CD4-positive, alpha-beta T cell treated with Interferon alpha-2 for 1 hour (primary cell): Measurements from ENCODE around the gene PDE11A.

Experiments used
- DNase-seq, 2 donors: peaks; one replicate each; pipeline ENCODE4 v3.0.0-alpha.2; 2020 to 2022

PDE11A gene

DNA sequence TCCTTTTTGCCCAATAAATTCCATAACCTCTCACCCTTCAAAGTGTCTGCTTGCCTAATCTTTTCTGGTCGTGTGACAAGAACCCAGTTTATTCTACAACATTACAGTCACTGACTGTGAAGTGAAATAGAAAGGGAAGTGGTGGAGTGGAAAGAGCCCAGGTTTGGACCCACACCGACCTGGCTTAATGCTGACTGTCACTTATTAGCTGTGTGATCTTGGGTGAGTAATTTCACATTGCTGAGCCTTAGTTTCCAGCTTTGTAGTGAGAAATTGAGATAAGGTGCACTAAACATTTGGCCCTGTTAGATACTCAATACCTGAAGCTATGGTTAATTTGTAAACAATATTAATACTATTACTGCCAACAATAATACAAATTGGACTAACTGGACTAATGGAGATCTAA, 388.9 kb downstream of the PDE11A start:
- DNase-seq = no peak

DNA sequence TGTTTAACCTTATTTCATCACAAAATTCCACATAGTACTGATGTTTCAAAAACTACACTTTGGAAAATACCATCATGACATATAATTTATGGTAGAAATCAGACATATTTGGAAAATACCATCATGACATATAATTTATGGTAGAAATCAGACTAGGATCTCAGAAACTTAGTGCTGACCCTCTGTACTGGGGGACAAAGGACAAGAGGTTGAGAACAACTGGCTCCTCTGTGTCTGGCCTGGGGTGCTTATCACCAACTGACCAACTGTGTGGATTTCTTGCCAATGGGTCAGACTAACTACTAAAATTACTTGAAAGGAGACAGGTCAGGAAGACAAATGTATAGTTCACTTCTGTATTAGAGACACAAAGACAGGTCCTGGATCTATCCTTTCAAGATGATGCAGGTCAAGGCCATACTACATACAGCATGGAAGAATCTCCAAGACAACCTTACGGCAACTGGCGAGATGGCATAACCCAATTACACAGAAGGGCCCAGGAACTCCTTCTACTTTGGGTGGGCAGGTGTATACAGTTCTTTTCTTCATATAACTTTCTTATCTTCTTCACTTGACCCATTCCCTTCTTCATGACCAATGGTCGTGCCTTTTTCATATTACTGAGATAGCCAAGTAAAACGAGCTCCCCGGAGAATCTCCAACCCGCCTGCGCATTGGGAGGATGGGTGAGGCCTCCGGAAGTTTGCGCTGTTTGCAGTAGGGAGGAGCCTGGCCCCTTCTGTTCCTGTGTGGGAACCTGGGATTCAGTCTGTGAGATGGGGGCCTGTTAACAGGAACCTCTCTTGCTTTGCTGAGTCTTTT, 389.5 kb downstream of the PDE11A start:
- DNase-seq = no peak

DNA sequence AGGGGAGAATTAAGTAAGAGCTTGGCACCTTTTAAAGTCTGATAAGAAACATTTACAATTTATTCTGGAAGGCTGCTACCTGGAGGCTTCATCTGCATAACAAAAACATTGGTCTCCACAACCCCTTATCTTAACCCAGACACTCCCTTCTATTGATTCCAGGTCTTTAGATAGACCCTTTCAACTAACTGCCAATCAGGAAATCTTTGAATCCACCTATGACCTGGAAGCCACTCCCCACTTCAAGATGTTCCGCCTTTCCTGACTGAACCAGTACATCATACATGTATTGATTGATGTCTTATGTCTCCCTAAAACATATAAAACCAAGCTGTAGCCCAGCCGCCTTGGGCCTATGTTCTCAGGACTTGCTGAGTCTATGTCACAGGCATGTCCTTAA, 390.6 kb downstream of the PDE11A start:
- DNase-seq = no peak

DNA sequence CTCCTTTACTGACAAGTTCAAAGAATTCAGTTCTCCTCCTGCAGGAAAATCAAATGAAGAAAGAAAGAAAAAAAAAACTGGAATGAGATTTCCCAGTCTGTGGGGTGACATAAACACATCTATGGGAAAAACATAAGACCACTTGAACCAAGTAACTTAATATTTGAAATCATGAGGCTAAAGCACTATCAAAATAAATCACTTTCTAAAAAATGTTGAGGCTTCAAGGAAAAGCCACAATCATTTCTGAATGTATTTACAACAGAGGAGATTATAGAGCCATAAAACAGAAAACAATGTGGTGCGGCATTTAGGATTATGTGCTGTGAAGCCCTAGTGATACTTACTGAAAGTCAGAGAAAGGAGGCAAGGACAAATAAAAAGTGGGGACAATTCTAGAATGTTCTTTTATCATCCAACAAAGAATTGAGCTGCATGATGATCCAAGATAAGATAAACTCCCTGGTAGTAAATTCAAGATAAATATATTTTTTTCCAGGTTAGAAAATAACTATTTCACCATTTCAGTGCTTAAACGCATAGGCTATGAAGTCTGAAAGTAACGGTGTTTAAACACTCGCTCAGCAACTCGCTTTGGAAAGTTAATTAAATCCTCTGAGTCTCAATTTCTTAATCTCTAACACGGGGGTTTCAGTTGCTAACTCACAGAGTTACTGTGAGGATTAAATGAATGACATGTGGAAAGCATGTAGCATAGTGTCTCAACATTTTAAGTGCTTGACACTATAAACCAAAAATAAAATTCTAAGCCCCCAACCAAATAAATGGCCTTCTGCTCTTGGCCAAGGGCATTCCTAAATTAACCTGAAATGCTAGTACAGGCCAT, 391.5 kb downstream of the PDE11A start:
- DNase-seq = no peak

DNA sequence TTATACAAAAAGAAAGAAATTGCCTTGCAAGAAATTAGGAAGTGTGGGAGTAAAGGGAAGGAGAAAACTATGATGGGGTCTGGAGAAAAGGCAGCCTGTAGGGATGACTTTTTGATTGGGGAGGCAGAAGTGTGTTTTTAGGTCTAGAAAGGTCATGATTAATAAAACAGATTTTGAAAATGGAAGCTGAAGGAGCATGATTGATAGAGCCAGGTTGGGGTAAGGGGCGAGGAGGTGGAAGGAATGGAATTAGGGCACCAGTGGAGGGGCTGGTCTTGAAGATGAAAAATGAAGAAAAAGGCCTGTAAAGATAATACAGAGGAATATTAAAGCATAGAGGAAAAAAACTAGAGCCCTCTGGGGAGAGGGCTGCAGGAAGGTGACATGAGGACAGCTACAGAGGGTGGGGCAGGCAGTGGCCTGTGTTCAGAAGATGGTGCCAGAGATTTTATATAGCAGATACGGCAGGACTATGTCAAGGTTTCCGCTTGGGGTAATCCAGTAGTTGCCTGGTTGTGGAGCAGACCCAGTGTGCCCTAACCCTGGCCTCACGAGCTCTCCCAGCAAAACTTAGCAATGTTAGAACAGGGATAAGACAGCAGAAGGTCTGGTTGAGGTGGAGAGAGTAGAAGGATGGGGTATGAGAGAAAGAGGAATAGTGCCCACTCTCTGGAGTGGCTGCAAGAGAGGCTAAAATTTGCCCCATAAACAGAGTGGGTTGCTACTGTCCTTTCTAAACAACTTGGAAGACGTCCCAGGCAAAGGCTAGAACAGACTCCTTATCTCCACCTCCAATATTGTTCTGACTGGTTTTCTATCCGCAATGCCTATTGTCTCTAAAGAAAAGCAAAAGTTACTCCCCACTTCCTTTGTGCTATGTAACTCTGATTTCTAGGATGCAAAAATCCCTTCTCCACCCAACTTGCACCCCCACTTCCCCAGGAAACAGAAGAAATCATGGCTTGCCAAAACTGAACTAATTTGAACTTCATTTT, 392.7 kb downstream of the PDE11A start:
- DNase-seq = no peak

DNA sequence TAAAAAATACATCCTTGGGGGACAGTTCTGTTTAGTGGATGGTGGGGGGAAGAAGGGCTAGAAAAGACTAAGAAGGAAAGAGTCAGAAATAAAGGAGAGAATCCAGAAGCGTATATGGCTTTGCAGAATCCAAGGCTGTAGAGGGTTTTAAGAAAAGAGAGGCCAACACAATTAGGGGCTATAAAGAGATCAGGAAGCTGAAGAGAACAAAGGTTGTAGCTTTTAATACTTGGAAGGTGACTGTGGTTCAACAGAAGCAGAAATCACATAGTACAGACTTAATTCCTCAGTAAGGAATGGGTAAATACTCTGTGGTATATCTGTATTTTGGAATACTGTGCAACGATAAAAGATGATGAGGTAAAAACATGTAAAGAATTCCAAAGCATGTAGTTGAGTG, 393.6 kb downstream of the PDE11A start:
- DNase-seq = no peak

DNA sequence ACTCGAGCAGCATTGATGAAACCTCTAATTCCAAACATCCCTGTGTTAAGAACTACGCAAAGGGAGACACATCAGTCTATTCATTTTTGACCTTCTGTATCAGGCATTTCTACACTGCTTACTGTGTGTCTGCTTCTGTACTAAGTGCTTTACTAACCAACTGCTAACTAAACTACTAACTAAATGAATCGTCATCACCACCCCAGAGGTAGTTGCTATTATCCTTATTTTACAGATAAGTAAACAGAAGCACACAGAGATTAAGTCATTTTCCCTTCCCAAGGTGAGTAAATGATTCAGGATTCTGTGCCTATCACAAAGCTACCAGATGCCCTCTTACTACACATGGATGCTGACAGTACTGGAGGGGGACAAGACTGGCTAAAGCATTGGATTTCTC, 395.9 kb downstream of the PDE11A start:
- no peak for DNase-seq

DNA sequence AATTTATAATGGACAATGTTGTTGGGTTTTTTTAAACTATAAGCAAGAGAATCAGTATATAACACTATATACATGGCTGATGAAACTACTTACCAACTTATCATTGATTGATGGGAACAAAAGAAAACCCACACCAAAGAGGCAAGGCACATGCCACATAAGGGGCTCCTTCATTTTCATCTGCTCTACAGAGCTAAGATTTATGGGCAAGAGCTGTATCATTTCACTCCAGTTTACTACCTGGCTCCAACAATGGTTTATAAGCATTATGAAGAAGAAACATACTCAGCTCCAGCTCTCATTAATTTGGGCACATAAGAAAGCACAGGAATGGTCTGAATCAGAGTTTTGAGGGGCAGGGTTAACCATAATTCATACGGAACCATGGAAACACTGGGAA, 396.8 kb downstream of the PDE11A start:
- no peak for DNase-seq

DNA sequence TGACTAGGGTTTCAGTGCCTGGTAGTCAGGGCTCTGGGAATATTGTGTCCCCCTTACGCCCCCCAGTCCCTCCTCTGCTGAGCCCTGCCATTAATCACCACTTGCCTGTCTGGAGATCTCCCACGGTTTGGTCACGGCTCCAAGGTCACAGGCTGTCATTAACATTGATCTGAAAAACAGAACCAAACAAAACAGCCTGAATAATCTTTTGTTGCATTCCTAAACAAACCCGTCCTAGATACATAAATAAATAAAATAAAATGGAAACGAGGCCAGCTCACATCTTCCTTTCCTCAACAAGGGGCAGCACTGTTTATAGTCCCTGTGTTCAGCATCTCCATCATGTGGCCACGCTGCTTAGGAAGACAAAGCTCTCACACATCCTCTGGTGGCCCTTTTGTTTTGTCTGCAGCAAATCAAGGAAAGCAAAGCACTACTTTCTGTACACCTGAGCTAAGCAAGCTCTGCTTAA, 397.2 kb downstream of the PDE11A start:
- no peak for DNase-seq

DNA sequence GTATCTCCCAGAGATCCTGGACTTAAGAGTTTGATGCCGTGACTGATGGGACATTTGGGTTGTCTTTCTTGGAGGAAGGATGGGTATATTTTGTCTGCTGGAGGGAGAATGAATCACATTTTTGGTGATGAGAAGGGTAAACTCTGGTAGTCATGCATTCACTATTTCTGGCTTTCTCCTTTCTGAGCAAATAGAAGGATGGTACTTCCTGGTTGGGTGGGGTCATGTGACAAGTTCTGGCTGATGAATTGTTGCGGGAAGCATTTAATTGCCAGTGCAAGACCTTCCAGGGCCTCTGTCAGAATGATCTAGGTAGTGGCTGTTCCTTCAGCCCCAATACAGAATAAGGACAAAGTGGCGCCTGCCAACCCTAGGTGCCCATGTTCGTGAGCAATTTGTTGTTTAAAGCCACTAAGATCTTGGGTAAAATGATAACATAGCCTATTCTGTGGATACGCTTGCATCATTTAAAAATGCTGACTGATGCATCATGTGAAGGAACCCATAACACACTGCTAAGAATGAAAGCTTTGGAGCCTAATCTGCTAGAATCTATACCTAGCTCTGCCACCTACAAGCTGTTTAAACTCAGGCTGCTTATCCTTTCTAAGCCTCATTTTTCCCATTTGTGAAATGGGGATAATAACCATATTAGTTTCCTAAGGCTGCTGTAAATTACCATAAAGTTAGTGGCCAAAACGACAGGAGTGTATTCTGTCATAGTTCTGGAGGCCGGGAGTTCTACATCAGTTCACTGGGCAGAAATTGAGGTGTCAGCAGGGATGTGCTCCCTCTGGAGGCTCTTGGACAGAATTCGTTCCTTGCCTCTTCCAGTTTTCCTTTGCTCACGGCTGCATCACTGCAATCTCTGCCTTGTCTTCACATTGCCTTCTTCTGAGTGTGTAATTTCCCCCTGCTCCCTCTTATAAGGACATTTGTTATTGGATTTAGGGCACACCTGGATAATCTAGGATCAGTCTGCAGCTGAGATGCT, 398.7 kb downstream of the PDE11A start:
- DNase-seq = no peak

DNA sequence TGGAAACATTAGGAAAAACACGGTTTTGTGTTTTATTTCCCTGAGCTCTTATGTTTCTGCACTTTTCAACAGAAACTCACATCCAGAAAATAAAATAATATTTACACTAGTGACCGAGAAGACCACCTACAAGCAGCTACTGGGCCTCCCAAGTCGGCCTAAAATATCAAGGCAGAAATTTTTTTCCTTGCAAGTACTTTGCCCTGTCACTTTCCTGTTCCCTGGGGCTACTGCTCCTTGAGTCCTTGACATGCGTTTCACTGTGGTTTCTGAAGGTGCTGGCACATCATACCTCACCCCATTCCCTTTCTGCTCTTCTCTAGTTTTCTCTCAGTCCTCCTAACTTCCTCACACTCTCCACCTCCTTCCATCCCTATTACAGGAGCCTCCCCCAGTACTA, 400.9 kb downstream of the PDE11A start:
- no peak for DNase-seq

DNA sequence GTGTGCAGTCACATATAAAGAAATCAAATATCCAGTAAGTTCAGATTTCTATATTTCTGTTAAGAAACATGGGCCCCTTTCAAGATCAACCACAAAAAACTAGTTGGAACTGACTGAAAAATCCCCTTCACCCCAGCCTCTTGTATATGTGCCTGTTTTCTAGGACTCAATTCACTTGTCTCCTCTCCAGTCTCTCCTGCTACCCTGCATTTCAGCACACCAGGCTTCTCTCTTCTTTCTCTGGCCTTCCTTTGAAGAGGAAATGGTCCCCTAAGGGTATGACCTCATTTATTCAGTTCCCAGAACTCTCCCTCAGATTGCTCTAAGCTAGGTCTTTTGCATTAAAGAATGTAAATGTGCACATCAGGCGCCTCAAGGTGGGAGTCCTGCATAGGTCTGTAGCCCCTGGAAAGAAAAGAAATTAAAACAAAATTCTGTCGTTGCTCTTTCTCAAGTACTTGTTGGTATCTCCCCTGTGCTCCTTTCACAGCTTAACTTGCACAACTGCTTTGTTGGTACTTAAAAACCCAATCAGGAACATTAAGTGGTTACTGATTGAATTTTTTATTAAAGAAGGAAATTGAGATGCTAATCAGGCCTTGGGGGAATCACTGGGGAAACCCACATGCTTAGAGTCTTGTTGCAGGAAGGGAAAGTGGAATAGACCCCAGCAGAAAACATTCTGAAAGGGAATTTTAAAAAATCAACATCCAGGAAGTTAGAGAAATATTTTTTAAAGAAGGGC, 401.6 kb downstream of the PDE11A start:
- no peak for DNase-seq

DNA sequence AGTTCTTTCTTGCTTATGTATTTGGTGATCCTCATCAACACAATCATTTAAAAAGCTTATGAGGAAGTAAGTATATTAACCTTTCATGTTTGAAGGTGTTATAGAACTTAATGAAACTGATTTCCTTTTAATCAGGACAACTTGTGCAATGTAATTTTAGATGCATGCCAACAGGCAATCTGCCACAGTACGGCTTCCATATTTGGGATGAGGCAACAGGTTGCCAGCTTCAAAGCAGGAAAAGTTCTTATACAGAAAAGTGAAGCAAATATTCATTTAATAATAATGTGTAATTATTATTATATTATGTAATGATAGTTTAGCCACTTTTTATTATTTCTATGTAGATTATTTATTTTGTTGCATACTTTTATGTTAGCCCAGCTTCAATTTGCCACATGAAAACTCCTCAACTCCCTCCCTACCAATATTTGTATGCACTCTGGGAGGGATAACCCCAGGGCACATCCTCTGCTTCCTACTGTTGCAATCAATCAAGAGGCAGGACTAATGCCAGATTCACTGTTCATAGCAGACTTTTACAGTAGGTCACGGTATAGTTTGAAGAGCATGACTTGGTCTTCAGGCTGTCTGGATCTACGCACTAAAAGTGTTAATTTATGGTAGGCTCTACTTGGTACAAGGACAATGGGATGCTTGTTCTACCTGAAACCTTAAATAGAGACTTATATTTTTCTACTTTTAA, 402.8 kb downstream of the PDE11A start:
- no peak for DNase-seq

DNA sequence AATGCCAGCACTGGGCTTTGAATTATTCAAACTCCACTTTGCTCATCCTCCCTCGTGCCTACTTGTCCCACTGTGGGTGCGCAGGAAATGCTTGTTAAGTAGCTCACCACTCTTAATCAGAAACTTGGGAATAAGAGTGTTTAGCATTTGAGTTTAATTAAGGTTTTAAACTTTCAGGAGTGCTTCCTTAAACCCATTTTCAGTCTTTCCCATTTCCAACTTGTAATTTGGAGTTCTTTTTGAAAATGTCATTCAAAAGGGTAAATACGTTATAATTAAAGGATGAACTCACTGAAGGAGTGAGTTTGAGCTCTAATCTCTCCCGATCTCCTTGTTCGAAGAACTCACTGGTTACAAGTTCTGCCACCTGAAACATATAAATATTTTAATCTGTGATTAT, 403.4 kb downstream of the PDE11A start:
- no peak for DNase-seq

DNA sequence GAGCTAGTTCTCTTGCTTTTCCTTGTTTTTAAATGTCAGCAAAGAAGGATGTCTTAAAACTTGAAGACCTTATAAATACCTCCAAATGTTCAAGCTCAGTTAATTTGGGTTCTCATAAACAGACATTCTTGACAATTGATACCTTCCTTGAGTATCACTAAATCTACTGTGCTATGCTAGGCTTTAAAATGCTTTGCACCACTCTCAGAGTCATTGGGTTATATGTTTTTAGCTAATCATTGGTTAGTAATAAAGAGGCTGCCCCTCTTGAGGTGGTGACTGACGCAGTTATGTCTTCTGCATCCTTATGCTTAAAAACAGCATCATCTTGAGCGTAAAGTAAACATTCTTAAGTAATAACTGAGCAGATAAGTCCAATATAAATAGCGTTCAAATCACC, 404.0 kb downstream of the PDE11A start:
- no peak for DNase-seq

DNA sequence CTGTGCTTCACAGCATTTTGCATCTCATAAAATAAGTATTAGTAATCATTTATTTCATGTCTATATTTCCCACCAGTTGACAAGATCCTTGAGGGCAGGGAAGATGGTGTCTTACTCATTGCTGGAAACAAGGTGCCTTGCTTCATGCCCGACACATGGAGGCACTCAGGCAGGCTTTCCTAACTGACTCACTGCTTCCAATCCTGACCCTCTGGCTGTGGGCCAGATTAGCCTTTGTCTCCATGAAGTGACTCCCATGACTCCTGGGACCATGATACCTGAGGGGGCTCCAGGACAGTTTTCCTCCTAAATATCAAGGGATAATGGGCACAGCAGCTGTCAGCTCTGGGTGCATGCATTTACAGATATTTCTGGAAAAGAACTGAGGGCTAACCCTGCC, 405.0 kb downstream of the PDE11A start:
- no peak for DNase-seq

DNA sequence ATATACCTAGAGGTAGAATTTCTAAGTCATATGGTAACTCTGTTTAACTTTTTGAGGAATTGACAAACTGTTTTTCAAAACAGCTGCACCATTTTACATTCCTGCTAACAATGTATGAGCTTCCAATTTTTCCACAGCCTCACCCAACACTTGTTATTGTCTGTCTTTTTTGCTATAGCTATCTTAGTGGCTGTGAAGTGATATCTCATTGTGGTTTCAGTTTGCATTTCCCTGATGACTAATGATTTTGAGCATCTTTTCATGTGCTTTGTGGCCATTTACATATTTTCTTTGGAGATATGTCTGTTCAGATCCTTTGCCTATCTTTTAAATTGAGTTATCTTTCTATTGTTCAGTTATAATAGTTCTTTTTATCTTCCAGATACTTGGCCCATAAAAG, 406.2 kb downstream of the PDE11A start:
- no peak for DNase-seq

DNA sequence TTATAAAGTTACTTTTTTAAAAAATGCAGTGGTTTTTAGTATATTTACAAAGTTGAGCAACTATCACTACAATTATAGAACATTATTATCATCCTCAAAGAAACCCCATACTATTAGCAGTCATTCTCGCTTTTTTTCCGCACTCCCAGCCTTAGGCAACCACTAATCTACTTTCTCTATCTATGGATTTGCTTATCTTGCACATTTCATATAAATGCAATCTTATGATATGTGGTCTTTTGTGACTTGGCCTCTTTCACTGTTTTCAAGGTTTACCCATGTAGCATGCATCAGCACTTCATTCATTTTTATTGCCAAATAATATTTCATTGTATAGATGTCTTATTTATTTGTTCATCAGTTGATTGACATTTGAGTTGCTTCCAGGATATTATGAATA, 406.6 kb downstream of the PDE11A start:
- no peak for DNase-seq

DNA sequence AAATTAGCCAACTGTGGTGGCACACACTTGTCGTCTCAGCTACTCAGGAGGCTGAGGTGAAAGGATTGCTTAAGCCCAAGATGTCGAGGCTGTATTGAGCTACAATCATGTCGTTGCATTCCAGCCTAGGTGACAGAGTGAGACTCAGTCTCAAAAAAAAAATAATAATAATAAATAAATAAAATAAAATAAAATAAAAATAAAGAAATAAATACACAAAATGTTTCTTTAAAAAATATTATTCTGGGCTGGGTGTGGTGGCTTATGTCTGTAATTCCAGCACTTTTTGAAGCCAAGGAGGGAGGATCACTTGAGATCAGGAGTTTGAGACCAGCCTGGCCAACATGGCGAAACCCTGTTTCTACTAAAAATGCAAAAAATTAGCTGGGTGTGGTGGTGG, 407.2 kb downstream of the PDE11A start:
- DNase-seq = no peak

DNA sequence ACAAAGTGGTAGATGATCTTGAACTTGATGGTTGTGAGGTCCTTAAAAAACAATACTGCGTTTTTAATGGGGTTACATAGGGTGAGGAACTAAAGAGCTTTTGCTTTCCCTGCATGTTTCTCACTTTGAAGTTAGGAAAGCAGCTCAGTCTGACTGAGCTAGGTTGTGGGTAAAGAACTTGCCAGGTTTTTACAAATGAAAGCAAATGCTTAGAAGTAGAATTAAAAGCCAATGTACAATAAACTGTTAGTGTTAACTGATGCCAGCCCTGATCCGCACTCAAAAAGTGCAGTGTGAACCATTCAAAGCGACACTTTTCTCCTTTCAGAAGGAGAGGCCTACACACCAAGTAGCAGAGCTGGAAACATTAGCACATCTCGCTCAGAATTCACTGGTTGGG, 409.7 kb downstream of the PDE11A start:
- no peak for DNase-seq
